NT2/D1 (cell line): Measurements from ENCODE around the gene SSR3.

Experiments
- YY1 ChIP-seq: IDR thresholded peaks from 2 replicates; pipeline ENCODE4 v1.6.1; 2011; ENCODE audit not compliant: insufficient read length, insufficient read depth
- ZNF274 ChIP-seq: IDR thresholded peaks from 2 replicates; pipeline ENCODE4 v1.6.1; 2011; ENCODE audit warnings: mild to moderate bottlenecking, low read depth, low read length

GRCh38 chr3:156511987-156512677 lies 42.8 kb downstream of the SSR3 start:
- TF ChIP-seq ZNF274: no peak
- TF ChIP-seq YY1: no peak
